ENCODE results near the gene TESMIN.

TESMIN gene

GRCh38 chr11:68714060-68714856 lies 37.1 kb downstream of the TESMIN start:
- DNase-seq (ENCODE audit: extremely low spot score) = no peak
- TF ChIP-seq CTBP1 (IDR thresholded peaks at IDR 0.05; ENCODE audit: borderline replicate concordance) (no peak), FOXK2 (IDR thresholded peaks at IDR 0.05) (no peak), ARNT (IDR thresholded peaks at IDR 0.05) (no peak), BHLHE40 (IDR thresholded peaks at IDR 0.05; ENCODE audit: borderline replicate concordance) (no peak)
- POLR2A ChIA-PET = no interaction called here
- CTCF ChIA-PET = no interaction called here

DNA sequence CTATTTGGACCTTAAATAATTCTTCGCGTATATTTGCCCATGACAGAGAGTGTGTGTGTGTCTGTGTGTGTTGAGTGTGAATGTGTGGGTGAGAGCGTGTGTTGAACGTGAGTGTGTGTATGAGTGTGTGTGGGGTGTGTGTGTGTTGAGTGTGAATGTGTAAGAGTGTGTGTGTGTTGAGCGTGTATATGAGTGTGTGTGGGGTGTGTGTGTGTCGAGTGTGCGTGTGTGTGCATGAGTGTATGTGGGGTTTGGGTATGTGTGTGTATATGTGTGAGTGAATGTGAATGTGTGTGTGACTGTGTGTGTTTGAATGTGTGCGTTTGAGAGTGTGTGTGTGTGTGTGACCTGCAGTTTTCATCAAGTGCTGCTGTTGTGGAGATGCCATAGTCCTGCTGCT lies 40.2 kb downstream of the TESMIN start:
- TF ChIP-seq ELF4 (IDR thresholded peaks at IDR 0.05) (no peak), ZNF384 (IDR thresholded peaks at IDR 0.05) (no peak), FOXK2 (IDR thresholded peaks at IDR 0.05) (no peak), ARNT (IDR thresholded peaks at IDR 0.05) (no peak), FOXA1 (IDR thresholded peaks at IDR 0.05) (no peak), TARDBP (IDR thresholded peaks at IDR 0.05) (no peak), SUZ12 (IDR thresholded peaks at IDR 0.05) (no peak), FOXM1 (IDR thresholded peaks at IDR 0.05; ENCODE audit: borderline replicate concordance) (no peak)
- CTCF ChIA-PET = no interaction called here
- DNase-seq (ENCODE audit: extremely low spot score) = no peak
- POLR2A ChIA-PET = no interaction called here

DNA sequence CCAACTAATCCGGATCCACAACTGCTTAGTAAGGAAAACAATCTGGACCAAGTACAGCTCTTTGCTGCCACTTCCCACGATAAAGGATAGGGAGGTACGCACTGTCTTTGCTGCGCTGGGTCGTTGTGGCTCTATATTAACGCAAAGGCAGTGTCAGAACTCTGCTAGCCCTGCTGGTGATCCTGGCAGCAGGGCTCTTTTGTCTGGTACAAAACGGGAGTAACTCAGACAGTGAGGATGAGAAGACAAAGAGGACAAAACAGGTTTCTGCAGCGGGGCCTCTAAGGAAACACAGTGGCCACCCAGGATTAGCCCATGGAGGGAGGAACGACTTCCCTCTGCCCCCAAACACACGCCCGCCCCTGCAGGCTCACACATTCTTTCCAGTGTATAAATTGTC lies 40.9 kb downstream of the TESMIN start:
- no peak for DNase-seq (ENCODE audit: extremely low spot score)
- no peak for TF ChIP-seq CTBP1 (IDR thresholded peaks at IDR 0.05; ENCODE audit: borderline replicate concordance)
- TF ChIP-seq FOXK2 (IDR thresholded peaks at IDR 0.05) = no peak
- no peak for TF ChIP-seq L3MBTL2 (conservative IDR thresholded peaks at IDR 0.05)
- TF ChIP-seq FOXA1 (IDR thresholded peaks at IDR 0.05) = no peak
- TF ChIP-seq LEF1 (IDR thresholded peaks at IDR 0.05; ENCODE audit: borderline replicate concordance) = no peak
- TF ChIP-seq HDGF (IDR thresholded peaks at IDR 0.05; ENCODE audit: borderline replicate concordance) = no peak
- TF ChIP-seq ZNF384 (IDR thresholded peaks at IDR 0.05) = no peak
- TF ChIP-seq ELF4 (IDR thresholded peaks at IDR 0.05) = no peak
- no peak for TF ChIP-seq ARNT (IDR thresholded peaks at IDR 0.05)
- no peak for TF ChIP-seq NFRKB (IDR thresholded peaks at IDR 0.05)
- CTCF ChIA-PET = no interaction called here
- POLR2A ChIA-PET = no interaction called here

DNA sequence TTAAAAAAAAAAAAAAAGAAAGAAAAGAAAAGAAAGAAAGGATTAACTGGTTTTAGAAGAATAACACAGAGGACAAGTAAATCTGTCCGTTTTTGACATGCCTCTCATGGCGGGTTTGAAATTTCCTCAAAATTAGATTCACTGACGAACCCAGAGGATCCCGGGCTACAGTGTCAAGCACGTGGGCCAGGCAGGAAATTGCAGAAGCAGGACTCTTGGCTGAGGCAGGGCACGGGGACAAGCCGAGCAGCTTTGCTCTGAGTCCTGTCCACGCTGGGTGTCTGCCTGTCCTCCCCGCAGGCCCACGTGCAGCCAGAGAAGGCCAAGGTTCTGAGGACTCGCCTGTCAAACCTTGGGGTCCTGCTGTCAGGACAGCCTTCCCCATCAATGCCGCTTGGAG lies 42.3 kb downstream of the TESMIN start:
- POLR2A ChIA-PET = no interaction called here
- CTCF ChIA-PET = no interaction called here
- TF ChIP-seq FOXK2 (IDR thresholded peaks at IDR 0.05) (no peak), L3MBTL2 (conservative IDR thresholded peaks at IDR 0.05) (no peak), BHLHE40 (IDR thresholded peaks at IDR 0.05; ENCODE audit: borderline replicate concordance) (no peak), ELF4 (IDR thresholded peaks at IDR 0.05) (no peak)
- DNase-seq (ENCODE audit: extremely low spot score) = no peak

DNA sequence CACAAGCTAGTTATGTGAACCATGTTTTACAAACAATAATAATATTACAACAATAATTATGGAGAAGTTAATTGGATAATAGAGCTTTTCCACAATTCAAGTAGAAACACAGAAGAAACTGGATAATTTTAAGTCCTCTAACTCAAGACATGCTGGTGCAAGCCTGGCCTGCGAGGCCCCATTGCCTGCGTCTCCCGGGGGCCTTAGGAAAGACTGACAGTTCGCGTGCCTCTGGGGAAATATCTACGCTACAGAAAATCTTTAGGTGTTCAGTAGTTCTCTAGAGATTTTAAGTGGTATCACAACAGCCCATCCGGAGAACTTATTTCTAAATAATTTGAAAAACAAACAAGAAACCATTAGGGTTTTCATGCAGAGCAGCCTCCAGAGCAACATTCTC lies 43.8 kb downstream of the TESMIN start:
- POLR2A ChIA-PET = no interaction called here
- no peak for DNase-seq (ENCODE audit: extremely low spot score)
- CTCF ChIA-PET = no interaction called here
- TF ChIP-seq SP1 (IDR thresholded peaks at IDR 0.05) = no peak
- TF ChIP-seq ZNF384 (IDR thresholded peaks at IDR 0.05) = no peak
- no peak for TF ChIP-seq TARDBP (IDR thresholded peaks at IDR 0.05)
- TF ChIP-seq LEF1 (IDR thresholded peaks at IDR 0.05; ENCODE audit: borderline replicate concordance) = no peak
- no peak for TF ChIP-seq HDGF (IDR thresholded peaks at IDR 0.05; ENCODE audit: borderline replicate concordance)
- TF ChIP-seq ARNT (IDR thresholded peaks at IDR 0.05) = no peak
- no peak for TF ChIP-seq FOXM1 (IDR thresholded peaks at IDR 0.05; ENCODE audit: borderline replicate concordance)
- no peak for TF ChIP-seq FOXA1 (IDR thresholded peaks at IDR 0.05)
- no peak for TF ChIP-seq CTBP1 (IDR thresholded peaks at IDR 0.05; ENCODE audit: borderline replicate concordance)
- TF ChIP-seq SUZ12 (IDR thresholded peaks at IDR 0.05) = no peak
- no peak for TF ChIP-seq BHLHE40 (IDR thresholded peaks at IDR 0.05; ENCODE audit: borderline replicate concordance)

DNA sequence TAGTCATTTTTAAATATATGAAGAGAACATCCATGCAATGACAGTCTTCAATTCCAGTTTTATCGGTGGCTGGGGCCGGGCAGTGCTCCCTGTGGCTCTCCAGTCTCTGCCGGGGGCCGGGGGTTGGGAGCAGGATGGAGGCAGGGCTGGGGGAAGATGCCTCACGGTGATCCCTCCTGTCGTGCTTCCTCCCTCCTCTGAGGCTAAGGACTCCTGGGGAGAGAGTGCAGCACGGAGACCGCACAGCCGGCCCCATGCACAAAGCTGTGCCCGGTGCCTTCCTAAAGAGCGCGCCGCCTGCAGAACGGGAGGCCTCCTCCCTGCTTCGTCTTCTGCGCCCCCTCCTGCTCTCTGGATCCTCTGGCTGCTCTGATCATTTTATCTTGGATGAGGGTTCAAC lies 46.4 kb downstream of the TESMIN start:
- CTCF ChIA-PET = no interaction called here

GRCh38 chr11:68698993-68699392 lies 52.3 kb downstream of the TESMIN start:
- CTCF ChIA-PET = no interaction called here
- POLR2A ChIA-PET = no interaction called here
- no peak for TF ChIP-seq FOXK2 (IDR thresholded peaks at IDR 0.05)
- TF ChIP-seq CTBP1 (IDR thresholded peaks at IDR 0.05; ENCODE audit: borderline replicate concordance) = no peak
- no peak for TF ChIP-seq NFRKB (IDR thresholded peaks at IDR 0.05)
- no peak for TF ChIP-seq TARDBP (IDR thresholded peaks at IDR 0.05)
- TF ChIP-seq ZNF384 (IDR thresholded peaks at IDR 0.05) = no peak
- TF ChIP-seq SUZ12 (IDR thresholded peaks at IDR 0.05) = no peak
- TF ChIP-seq FOXA1 (IDR thresholded peaks at IDR 0.05) = no peak
- no peak for TF ChIP-seq LEF1 (IDR thresholded peaks at IDR 0.05; ENCODE audit: borderline replicate concordance)
- no peak for TF ChIP-seq ARNT (IDR thresholded peaks at IDR 0.05)
- TF ChIP-seq, protein P1, sequence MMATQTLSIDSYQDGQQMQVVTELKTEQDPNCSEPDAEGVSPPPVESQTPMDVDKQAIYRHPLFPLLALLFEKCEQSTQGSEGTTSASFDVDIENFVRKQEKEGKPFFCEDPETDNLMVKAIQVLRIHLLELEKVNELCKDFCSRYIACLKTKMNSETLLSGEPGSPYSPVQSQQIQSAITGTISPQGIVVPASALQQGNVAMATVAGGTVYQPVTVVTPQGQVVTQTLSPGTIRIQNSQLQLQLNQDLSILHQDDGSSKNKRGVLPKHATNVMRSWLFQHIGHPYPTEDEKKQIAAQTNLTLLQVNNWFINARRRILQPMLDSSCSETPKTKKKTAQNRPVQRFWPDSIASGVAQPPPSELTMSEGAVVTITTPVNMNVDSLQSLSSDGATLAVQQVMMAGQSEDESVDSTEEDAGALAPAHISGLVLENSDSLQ (IDR thresholded peaks at IDR 0.05) = no peak
- DNase-seq (ENCODE audit: extremely low spot score) = no peak

More for the DNA sequence above, 46.4 kb downstream of the TESMIN start:
- POLR2A ChIA-PET = no interaction called here
- TF ChIP-seq FOXK2 (IDR thresholded peaks at IDR 0.05) (no peak), BHLHE40 (IDR thresholded peaks at IDR 0.05; ENCODE audit: borderline replicate concordance) (no peak), SUZ12 (IDR thresholded peaks at IDR 0.05) (no peak)
- peak; percentile 53 for DNase-seq (ENCODE audit: extremely low spot score)

- ChIA-PET POLR2A (no interaction called here), CTCF (no interaction called here)
- TF ChIP-seq, protein P1 (IDR thresholded peaks at IDR 0.05) = no peak
- no peak for DNase-seq (ENCODE audit: extremely low spot score)
These were observed 55.8 kb downstream of the TESMIN start for GRCh38 chr11:68695531-68695930.

All from HEK293T (cell line).